GM12878 (cell line): ENCODE data around the gene ALG5. TPM values are rescaled to one million over a fixed set of nuclear protein-coding genes. Genes with fewer than 3 reads are reported as not detected.

ENCODE experiments used
- ATAC-seq: fragments of 200-7000 bp; cut with Tn5 transposase; 3 replicates; pipeline ENCODE4 v1.9.1; 2020; ENCODE audit warnings: mild to moderate bottlenecking, moderate library complexity
- BruUV-seq: library from RNA; stranded (reverse); fragments of 400-500 nt; replicated peaks from 2 replicates; lab custom pipeline; 2021; lab: Mats Ljungman, UMichigan
- CTCF ChIA-PET: fragments of 300-600 bp; sonication (Branson Sonifier 250); formaldehyde crosslinking; extraction: SDS; loops from one replicate; lab custom pipeline; 2021; ENCODE audit warnings: inconsistent platforms; lab: Yijun Ruan, JAX
- POLR2A ChIA-PET: fragments of 350-600 bp; formaldehyde crosslinking; extraction: SDS; loops from one replicate; lab custom pipeline; 2021; ENCODE audit warnings: inconsistent platforms; lab: Charles Lee
- RAD21 ChIA-PET: fragments of 300-600 bp; sonication (Branson Sonifier 250); formaldehyde crosslinking; loops from one replicate; lab custom pipeline; 2023; ENCODE audit warnings: antibody characterized with exemption; ENCODE audit not compliant: unreplicated experiment; lab: Charles Lee
- SMC1A ChIA-PET: fragments of 300-600 bp; sonication (Branson Sonifier 250); formaldehyde crosslinking; loops from one replicate; lab custom pipeline; 2023; ENCODE audit not compliant: unreplicated experiment, uncharacterized antibody; lab: Charles Lee
- DNase-seq: peaks from one replicate; pipeline ENCODE4 v3.0.0-alpha.2; 2011; ENCODE audit warnings: low read depth, low spot score
- FAIRE-seq: peaks from 3 replicates; lab custom pipeline; 2011; peaks lifted over from hg19 to GRCh38; lab: Jason Lieb, UNC
- H2AFZ ChIP-seq: 2 replicates; pipeline ENCODE4 v1.6.0; 2011; ENCODE audit warnings: low read depth, low read length, control low read depth; ENCODE audit not compliant: control insufficient read depth
- H3K27ac ChIP-seq: 2 replicates; pipeline ENCODE4 v1.5.1; 2011; ENCODE audit warnings: control low read depth; ENCODE audit not compliant: control insufficient read depth, insufficient read depth
- H3K27me3 ChIP-seq, 2 experiments: replicated peaks in 1 of 2; 2 replicates each; pipeline versions ENCODE4 v1.6.0 to v1.6.1; 2011; ENCODE audit warnings: low read length in 1 of 2; ENCODE audit not compliant: control insufficient read depth in 2 of 2, insufficient read depth in 2 of 2
- H3K36me3 ChIP-seq, 2 experiments: 2 replicates each; pipeline ENCODE4 v1.5.1; 2011; ENCODE audit warnings: low read length in 1 of 2; ENCODE audit not compliant: control insufficient read depth in 2 of 2, insufficient read depth in 2 of 2
- H3K4me1 ChIP-seq: 2 replicates; pipeline ENCODE4 v1.6.1; 2011; ENCODE audit warnings: mild to moderate bottlenecking, low read length, moderate library complexity, mixed read lengths; ENCODE audit not compliant: control insufficient read depth, insufficient read depth
- H3K4me2 ChIP-seq: 2 replicates; pipeline ENCODE4 v1.6.0; 2011; ENCODE audit warnings: control low read depth; ENCODE audit not compliant: control insufficient read depth, insufficient read depth
- H3K4me3 ChIP-seq: fragments of 200-600 bp; sonication (generic); 2 replicates; pipeline ENCODE4 v1.5.1; 2016
- H3K79me2 ChIP-seq: 2 replicates; pipeline ENCODE4 v1.6.0; 2011; ENCODE audit warnings: low read length; ENCODE audit not compliant: control insufficient read depth, insufficient read depth
- H3K9ac ChIP-seq: 2 replicates; pipeline ENCODE4 v1.8.0; 2011; ENCODE audit warnings: low read length, control low read depth, mixed read lengths; ENCODE audit not compliant: control insufficient read depth, insufficient read depth
- H3K9me3 ChIP-seq: replicated peaks from 3 replicates; pipeline ENCODE4 v1.5.1; 2011; ENCODE audit warnings: mild to moderate bottlenecking, low read length; ENCODE audit not compliant: control insufficient read depth, insufficient read depth
- H4K20me1 ChIP-seq: 2 replicates; pipeline ENCODE4 v1.6.0; 2011; ENCODE audit not compliant: control insufficient read depth, insufficient read depth
- ATF7 ChIP-seq: fragments of 450-650 bp; IDR thresholded peaks from 2 replicates; pipeline ENCODE4 v1.6.1; 2016; ENCODE audit warnings: low read depth, mild to moderate bottlenecking
- LARP7 ChIP-seq: fragments of 450-650 bp; IDR thresholded peaks from 2 replicates; pipeline ENCODE4 v1.6.1; 2017; ENCODE audit warnings: mild to moderate bottlenecking
- RAD51 ChIP-seq: fragments of 450-650 bp; IDR thresholded peaks from 2 replicates; pipeline ENCODE4 v1.6.1; 2016; ENCODE audit warnings: moderate library complexity, mild to moderate bottlenecking, inconsistent platforms
- TCF7 ChIP-seq: IDR thresholded peaks from 2 replicates; pipeline ENCODE4 v1.6.1; 2014; ENCODE audit warnings: antibody characterized with exemption, borderline replicate concordance
- YBX1 ChIP-seq: fragments of 450-650 bp; IDR thresholded peaks from 2 replicates; pipeline ENCODE4 v1.6.1; 2016; ENCODE audit warnings: antibody characterized with exemption
- WGBS: methylation state at CpG from one replicate; pipeline ENCODE4 v1.1.6; 2016; ENCODE audit warnings: low lambda C conversion rate; ENCODE audit not compliant: insufficient replicate concordance, insufficient coverage; ENCODE audit errors: missing lambda C conversion rate; 5-methylcytosine and 5-hydroxymethylcytosine counted together
- in situ Hi-C: fragments of 300-500 bp; cut with MboI; formaldehyde crosslinking; loops from 9 replicates; pipeline ENCODE4 v1.14.3; 2018; ENCODE audit warnings: mixed read lengths
- intact Hi-C: fragments of 100-400 bp; cut with micrococcal nuclease; formaldehyde crosslinking; loops from one replicate; pipeline ENCODE4 v1.14.2; 2022; ENCODE audit not compliant: unreplicated experiment
- polyA plus RNA-seq, 11 experiments: library from polyadenylated mRNA; depleted of rRNA in 4 of 11; unstranded in 6 of 11; stranded (reverse) in 5 of 11; fragments of >200 nt; fragmentation: Nextera tagmentation in 4 of 11; fragmentation: Illumina TruSeq in 1 of 11; extraction: Ambion mirVana in 4 of 11; extraction: Trizol in 1 of 11; gene quantifications; 1 replicate in 1 of 11; 2 replicates in 10 of 11; pipeline versions ENCODE4 v1.2.1 to v1.2.3, GENCODE V29; 2011 to 2016; ENCODE audit warnings: inconsistent platforms in 2 of 11, missing spikeins in 2 of 11, low read depth in 1 of 11
- total RNA-seq, 4 experiments: library from RNA; depleted of rRNA in 3 of 4; stranded (reverse); fragments of >200 nt in 3 of 4; fragmentation: Illumina TruSeq in 1 of 4; extraction: Trizol in 1 of 4; gene quantifications; 2 replicates each; pipeline versions ENCODE4 v1.2.1 to v1.2.3, GENCODE V29; 2013 to 2021
- TF ChIP-seq, protein P1 (sequence below): IDR thresholded peaks from 2 replicates; pipeline ENCODE4 v1.6.1; 2012; ENCODE audit warnings: improper control_type of control experiment, low read depth, low read length; ENCODE audit not compliant: insufficient replicate concordance
- TF ChIP-seq, protein P2 (sequence below): fragments of 450-650 bp; IDR thresholded peaks from 2 replicates; pipeline ENCODE4 v1.6.1; 2016; ENCODE audit warnings: mild to moderate bottlenecking, moderate library complexity, borderline replicate concordance
- TF ChIP-seq, protein P3 (sequence below): fragments of 450-650 bp; formaldehyde crosslinking; IDR thresholded peaks from 2 replicates; pipeline ENCODE4 v1.4.0; 2020; ENCODE audit warnings: mild to moderate bottlenecking, moderate library complexity

ALG5 gene
- total and polyA plus RNA-seq, 10 of the 15 experiments (the other 5 are each of a cell fraction or from before 2014, with no cell fraction given): 23.9 to 82.2 (median 42.5) TPM

GRCh38 chr13:36907821-36908220 is 91.3 kb downstream of the ALG5 start (continued):
- TF ChIP-seq, protein P1, sequence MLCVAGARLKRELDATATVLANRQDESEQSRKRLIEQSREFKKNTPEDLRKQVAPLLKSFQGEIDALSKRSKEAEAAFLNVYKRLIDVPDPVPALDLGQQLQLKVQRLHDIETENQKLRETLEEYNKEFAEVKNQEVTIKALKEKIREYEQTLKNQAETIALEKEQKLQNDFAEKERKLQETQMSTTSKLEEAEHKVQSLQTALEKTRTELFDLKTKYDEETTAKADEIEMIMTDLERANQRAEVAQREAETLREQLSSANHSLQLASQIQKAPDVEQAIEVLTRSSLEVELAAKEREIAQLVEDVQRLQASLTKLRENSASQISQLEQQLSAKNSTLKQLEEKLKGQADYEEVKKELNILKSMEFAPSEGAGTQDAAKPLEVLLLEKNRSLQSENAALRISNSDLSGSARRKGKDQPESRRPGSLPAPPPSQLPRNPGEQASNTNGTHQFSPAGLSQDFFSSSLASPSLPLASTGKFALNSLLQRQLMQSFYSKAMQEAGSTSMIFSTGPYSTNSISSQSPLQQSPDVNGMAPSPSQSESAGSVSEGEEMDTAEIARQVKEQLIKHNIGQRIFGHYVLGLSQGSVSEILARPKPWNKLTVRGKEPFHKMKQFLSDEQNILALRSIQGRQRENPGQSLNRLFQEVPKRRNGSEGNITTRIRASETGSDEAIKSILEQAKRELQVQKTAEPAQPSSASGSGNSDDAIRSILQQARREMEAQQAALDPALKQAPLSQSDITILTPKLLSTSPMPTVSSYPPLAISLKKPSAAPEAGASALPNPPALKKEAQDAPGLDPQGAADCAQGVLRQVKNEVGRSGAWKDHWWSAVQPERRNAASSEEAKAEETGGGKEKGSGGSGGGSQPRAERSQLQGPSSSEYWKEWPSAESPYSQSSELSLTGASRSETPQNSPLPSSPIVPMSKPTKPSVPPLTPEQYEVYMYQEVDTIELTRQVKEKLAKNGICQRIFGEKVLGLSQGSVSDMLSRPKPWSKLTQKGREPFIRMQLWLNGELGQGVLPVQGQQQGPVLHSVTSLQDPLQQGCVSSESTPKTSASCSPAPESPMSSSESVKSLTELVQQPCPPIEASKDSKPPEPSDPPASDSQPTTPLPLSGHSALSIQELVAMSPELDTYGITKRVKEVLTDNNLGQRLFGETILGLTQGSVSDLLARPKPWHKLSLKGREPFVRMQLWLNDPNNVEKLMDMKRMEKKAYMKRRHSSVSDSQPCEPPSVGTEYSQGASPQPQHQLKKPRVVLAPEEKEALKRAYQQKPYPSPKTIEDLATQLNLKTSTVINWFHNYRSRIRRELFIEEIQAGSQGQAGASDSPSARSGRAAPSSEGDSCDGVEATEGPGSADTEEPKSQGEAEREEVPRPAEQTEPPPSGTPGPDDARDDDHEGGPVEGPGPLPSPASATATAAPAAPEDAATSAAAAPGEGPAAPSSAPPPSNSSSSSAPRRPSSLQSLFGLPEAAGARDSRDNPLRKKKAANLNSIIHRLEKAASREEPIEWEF: no peak

- peaks cover 0 to 2% of the 10 kb centered on the region in 2 experiments; a peak in 2 of 4 replicates for H3K27me3 ChIP-seq
- BruUV-seq: no TSS peak
- no peaks in the 10 kb centered on the region for H3K36me3 ChIP-seq
- FAIRE-seq (no peak), DNase-seq (no peak), ATAC-seq (no peak)
- POLR2A ChIA-PET: no interaction called here
- no peak overlapping the region for H3K4me3 ChIP-seq
- RAD21 ChIA-PET: no interaction called here
- no peak overlapping the region for H3K9ac ChIP-seq
- SMC1A ChIA-PET: no interaction called here
- no peak overlapping the region for H2AFZ ChIP-seq
- no peak overlapping the region for H3K4me2 ChIP-seq
- H3K9me3 ChIP-seq: no peaks in the 10 kb centered on the region; the same call in 2 of the 3 replicates
- H3K79me2 ChIP-seq: no peaks in the 10 kb centered on the region
- CTCF ChIA-PET: no interaction called here
- intact Hi-C loops (no loop called here), in situ Hi-C loops (no loop called here)
- no peaks in the 10 kb centered on the region for H3K4me1 ChIP-seq
- 37% methylated on average over 4 of the region's 4 CpGs for WGBS
- H4K20me1 ChIP-seq: no peaks in the 10 kb centered on the region
- no peak overlapping the region for H3K27ac ChIP-seq
- TF ChIP-seq ATF7 (no peak), LARP7 (no peak), YBX1 (no peak), TCF7 (no peak), RAD51 (no peak)
- TF ChIP-seq, protein P2, sequence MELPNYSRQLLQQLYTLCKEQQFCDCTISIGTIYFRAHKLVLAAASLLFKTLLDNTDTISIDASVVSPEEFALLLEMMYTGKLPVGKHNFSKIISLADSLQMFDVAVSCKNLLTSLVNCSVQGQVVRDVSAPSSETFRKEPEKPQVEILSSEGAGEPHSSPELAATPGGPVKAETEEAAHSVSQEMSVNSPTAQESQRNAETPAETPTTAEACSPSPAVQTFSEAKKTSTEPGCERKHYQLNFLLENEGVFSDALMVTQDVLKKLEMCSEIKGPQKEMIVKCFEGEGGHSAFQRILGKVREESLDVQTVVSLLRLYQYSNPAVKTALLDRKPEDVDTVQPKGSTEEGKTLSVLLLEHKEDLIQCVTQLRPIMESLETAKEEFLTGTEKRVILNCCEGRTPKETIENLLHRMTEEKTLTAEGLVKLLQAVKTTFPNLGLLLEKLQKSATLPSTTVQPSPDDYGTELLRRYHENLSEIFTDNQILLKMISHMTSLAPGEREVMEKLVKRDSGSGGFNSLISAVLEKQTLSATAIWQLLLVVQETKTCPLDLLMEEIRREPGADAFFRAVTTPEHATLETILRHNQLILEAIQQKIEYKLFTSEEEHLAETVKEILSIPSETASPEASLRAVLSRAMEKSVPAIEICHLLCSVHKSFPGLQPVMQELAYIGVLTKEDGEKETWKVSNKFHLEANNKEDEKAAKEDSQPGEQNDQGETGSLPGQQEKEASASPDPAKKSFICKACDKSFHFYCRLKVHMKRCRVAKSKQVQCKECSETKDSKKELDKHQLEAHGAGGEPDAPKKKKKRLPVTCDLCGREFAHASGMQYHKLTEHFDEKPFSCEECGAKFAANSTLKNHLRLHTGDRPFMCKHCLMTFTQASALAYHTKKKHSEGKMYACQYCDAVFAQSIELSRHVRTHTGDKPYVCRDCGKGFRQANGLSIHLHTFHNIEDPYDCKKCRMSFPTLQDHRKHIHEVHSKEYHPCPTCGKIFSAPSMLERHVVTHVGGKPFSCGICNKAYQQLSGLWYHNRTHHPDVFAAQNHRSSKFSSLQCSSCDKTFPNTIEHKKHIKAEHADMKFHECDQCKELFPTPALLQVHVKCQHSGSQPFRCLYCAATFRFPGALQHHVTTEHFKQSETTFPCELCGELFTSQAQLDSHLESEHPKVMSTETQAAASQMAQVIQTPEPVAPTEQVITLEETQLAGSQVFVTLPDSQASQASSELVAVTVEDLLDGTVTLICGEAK: no peak
- TF ChIP-seq, protein P3, sequence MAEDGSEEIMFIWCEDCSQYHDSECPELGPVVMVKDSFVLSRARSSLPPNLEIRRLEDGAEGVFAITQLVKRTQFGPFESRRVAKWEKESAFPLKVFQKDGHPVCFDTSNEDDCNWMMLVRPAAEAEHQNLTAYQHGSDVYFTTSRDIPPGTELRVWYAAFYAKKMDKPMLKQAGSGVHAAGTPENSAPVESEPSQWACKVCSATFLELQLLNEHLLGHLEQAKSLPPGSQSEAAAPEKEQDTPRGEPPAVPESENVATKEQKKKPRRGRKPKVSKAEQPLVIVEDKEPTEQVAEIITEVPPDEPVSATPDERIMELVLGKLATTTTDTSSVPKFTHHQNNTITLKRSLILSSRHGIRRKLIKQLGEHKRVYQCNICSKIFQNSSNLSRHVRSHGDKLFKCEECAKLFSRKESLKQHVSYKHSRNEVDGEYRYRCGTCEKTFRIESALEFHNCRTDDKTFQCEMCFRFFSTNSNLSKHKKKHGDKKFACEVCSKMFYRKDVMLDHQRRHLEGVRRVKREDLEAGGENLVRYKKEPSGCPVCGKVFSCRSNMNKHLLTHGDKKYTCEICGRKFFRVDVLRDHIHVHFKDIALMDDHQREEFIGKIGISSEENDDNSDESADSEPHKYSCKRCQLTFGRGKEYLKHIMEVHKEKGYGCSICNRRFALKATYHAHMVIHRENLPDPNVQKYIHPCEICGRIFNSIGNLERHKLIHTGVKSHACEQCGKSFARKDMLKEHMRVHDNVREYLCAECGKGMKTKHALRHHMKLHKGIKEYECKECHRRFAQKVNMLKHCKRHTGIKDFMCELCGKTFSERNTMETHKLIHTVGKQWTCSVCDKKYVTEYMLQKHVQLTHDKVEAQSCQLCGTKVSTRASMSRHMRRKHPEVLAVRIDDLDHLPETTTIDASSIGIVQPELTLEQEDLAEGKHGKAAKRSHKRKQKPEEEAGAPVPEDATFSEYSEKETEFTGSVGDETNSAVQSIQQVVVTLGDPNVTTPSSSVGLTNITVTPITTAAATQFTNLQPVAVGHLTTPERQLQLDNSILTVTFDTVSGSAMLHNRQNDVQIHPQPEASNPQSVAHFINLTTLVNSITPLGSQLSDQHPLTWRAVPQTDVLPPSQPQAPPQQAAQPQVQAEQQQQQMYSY (CRISPR knock-in tag): no peak
Observed at GRCh38 chr13:36907266-36907665, 91.9 kb downstream of the ALG5 start.
